ENCODE results near the gene E2F2. TPM values are rescaled to one million over a fixed set of nuclear protein-coding genes. Genes with fewer than 3 reads are reported as not detected.
A peak's percentile ranks its signal among the peaks of the same experiment; 100 is the strongest.

E2F2 gene
- total RNA-seq, 1 donor = under 0.01 TPM

DNA sequence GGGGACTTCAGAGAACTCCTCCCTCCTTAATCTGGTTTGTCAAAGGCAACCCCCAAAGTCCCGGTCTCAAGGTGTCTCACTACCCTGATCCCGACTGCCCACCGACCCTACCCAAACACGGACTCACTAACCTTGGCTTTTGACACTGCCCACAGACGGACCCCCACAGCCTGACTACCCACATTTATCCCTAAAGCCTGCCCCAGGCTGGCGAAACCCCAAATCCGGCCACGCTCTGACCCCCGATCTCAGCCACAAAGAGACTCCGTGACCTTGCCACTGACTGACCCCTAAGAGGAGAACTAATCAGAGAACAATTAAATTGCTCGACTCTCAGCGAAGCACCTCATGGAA, 23.1 kb upstream of the E2F2 start:
- H3K36me3 ChIP-seq (ENCODE audit: insufficient read depth, low read length) = peaks cover 10% of the 10 kb centered on the region
- peak overlapping the region; percentile 67 for H3K4me2 ChIP-seq (ENCODE audit: insufficient read depth, low read length)
- peaks cover 23% of the 10 kb centered on the region for H3K79me2 ChIP-seq (ENCODE audit: insufficient read depth, low read length)
- H2AFZ ChIP-seq (ENCODE audit: low read length) = no peak overlapping the region
- TF ChIP-seq, protein P1, sequence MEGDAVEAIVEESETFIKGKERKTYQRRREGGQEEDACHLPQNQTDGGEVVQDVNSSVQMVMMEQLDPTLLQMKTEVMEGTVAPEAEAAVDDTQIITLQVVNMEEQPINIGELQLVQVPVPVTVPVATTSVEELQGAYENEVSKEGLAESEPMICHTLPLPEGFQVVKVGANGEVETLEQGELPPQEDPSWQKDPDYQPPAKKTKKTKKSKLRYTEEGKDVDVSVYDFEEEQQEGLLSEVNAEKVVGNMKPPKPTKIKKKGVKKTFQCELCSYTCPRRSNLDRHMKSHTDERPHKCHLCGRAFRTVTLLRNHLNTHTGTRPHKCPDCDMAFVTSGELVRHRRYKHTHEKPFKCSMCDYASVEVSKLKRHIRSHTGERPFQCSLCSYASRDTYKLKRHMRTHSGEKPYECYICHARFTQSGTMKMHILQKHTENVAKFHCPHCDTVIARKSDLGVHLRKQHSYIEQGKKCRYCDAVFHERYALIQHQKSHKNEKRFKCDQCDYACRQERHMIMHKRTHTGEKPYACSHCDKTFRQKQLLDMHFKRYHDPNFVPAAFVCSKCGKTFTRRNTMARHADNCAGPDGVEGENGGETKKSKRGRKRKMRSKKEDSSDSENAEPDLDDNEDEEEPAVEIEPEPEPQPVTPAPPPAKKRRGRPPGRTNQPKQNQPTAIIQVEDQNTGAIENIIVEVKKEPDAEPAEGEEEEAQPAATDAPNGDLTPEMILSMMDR (IDR thresholded peaks at IDR 0.05; ENCODE audit: extremely low read depth, low read depth, low read length) = no peak
- DNase-seq (ENCODE audit: insufficient read length, low spot score, missing footprints) = no peak
- H3K4me1 ChIP-seq (ENCODE audit: insufficient read depth, low read length) = peaks cover 31% of the 10 kb centered on the region
- H3K27me3 ChIP-seq (ENCODE audit: insufficient read depth, low read length) = no peaks in the 10 kb centered on the region
- peak overlapping the region; percentile 3 for H3K27ac ChIP-seq (ENCODE audit: low read depth, low read length)
- peak overlapping the region; percentile 90 for H3K4me3 ChIP-seq (ENCODE audit: insufficient read depth, low read length)
- peaks cover 20% of the 10 kb centered on the region for H4K20me1 ChIP-seq (ENCODE audit: insufficient read depth, low read length)
- H3K9me3 ChIP-seq (ENCODE audit: low read depth, low read length) = no peaks in the 10 kb centered on the region

DNA sequence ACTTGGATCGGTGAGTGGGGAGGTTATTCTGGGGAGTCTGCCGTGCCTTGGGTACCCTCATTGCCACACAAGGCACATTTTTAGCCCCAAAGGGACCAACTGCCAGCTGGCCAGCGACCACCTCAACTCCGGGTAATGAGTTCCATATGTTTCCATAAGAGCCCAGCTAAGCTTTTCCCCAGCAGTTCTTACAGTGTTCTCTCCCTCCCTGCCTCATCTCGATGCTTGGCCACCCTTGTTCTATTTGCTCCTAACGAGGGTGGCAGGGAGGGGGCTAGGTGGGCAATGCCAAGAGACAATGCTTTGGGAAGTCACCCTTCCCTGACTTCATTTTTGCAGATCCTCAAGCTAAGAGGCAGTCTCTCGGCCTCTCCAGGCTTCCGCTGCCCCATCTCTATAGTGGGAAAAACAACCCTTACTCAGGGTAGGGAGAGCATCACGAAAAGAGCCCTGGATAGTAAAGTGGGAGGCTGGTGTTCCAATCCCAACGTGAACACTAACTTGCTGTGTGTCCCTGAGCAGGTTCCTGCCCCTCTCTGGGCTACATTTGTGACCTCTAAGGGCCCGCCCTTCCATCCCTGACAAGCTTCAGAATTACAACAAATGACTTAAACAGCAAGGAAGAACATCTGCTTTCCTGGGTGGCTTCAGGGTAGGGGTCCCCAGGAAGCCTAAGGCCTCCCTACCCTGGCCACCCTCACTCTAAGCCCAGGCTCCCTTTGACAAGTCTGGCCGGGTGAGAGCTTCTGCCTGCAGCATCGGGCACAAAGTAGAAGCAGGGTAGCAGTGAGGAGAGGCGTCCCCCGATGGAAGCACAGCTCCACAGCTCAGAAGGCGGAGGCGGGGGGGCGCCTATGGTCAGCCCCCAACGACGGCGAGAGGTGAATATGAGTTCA, 22.4 kb upstream of the E2F2 start:
- no peak overlapping the region for H2AFZ ChIP-seq (ENCODE audit: low read length)
- no peaks in the 10 kb centered on the region for H3K9me3 ChIP-seq (ENCODE audit: low read depth, low read length)
- H3K36me3 ChIP-seq (ENCODE audit: insufficient read depth, low read length) = peaks cover 8% of the 10 kb centered on the region
- TF ChIP-seq, protein P1 (IDR thresholded peaks at IDR 0.05; ENCODE audit: extremely low read depth, low read depth, low read length) = no peak
- H3K27ac ChIP-seq (ENCODE audit: low read depth, low read length) = no peak overlapping the region
- no peak for DNase-seq (ENCODE audit: insufficient read length, low spot score, missing footprints)
- H3K79me2 ChIP-seq (ENCODE audit: insufficient read depth, low read length) = peaks cover 17% of the 10 kb centered on the region
- peaks cover 14% of the 10 kb centered on the region for H4K20me1 ChIP-seq (ENCODE audit: insufficient read depth, low read length)
- H3K4me3 ChIP-seq (ENCODE audit: insufficient read depth, low read length) = no peak overlapping the region
- no peak overlapping the region for H3K4me2 ChIP-seq (ENCODE audit: insufficient read depth, low read length)
- H3K27me3 ChIP-seq (ENCODE audit: insufficient read depth, low read length) = no peaks in the 10 kb centered on the region
- H3K4me1 ChIP-seq (ENCODE audit: insufficient read depth, low read length) = peaks cover 31% of the 10 kb centered on the region

DNA sequence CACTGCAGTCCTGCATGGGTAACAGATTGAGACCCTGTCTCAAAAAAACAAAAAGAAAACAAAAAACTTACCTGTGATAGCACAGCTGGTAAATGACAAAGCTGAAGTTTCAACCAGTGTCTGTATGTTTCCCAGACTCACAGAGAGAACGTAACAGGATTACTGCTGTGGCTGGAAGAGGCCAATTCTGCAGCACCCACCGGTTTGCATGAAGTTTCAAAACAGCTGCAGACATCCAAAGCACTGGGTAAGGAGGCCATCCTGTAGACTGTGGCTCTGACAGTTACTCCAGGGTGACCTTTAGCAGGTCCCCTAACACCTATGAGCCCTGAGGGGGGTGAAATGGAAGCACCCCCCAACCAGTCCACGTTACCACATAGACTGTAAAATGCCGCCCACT, 20.8 kb upstream of the E2F2 start:
- peaks cover 24% of the 10 kb centered on the region for H3K4me1 ChIP-seq (ENCODE audit: insufficient read depth, low read length)
- H3K79me2 ChIP-seq (ENCODE audit: insufficient read depth, low read length) = peaks cover under 1% of the 10 kb centered on the region
- H3K27ac ChIP-seq (ENCODE audit: low read depth, low read length) = no peak overlapping the region
- H4K20me1 ChIP-seq (ENCODE audit: insufficient read depth, low read length) = no peaks in the 10 kb centered on the region
- TF ChIP-seq, protein P1 (IDR thresholded peaks at IDR 0.05; ENCODE audit: extremely low read depth, low read depth, low read length) = no peak
- no peak overlapping the region for H3K4me3 ChIP-seq (ENCODE audit: insufficient read depth, low read length)
- H3K4me2 ChIP-seq (ENCODE audit: insufficient read depth, low read length) = no peak overlapping the region
- H3K36me3 ChIP-seq (ENCODE audit: insufficient read depth, low read length) = no peaks in the 10 kb centered on the region
- no peaks in the 10 kb centered on the region for H3K9me3 ChIP-seq (ENCODE audit: low read depth, low read length)
- no peaks in the 10 kb centered on the region for H3K27me3 ChIP-seq (ENCODE audit: insufficient read depth, low read length)
- no peak overlapping the region for H2AFZ ChIP-seq (ENCODE audit: low read length)
- DNase-seq (ENCODE audit: insufficient read length, low spot score, missing footprints) = no peak

DNA sequence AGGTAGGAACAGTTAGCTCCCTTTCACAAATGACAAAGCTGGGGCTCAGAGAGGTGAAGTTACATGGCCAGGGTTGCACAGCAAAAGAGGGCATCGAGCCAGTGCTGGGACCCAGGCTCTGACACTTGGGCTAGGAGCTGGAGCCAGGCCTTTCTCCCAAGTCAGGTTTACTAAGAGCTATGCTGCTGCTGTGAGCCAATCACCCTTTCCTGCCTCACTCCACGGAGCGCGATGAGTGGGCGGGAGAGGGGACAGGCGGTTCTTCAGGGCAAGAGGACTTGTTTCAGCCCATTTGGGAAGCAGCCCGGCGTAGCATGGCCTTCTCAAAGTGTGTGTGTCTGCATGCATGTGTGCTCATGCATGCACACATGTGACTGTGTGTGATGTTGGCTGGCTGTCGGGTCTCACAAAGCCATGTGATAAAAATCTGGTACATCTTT, 17.7 kb upstream of the E2F2 start:
- TF ChIP-seq, protein P1 (IDR thresholded peaks at IDR 0.05; ENCODE audit: extremely low read depth, low read depth, low read length) = no peak
- no peaks in the 10 kb centered on the region for H4K20me1 ChIP-seq (ENCODE audit: insufficient read depth, low read length)
- H3K79me2 ChIP-seq (ENCODE audit: insufficient read depth, low read length) = no peaks in the 10 kb centered on the region
- H3K4me2 ChIP-seq (ENCODE audit: insufficient read depth, low read length) = no peak overlapping the region
- H2AFZ ChIP-seq (ENCODE audit: low read length) = no peak overlapping the region
- no peaks in the 10 kb centered on the region for H3K27me3 ChIP-seq (ENCODE audit: insufficient read depth, low read length)
- no peaks in the 10 kb centered on the region for H3K36me3 ChIP-seq (ENCODE audit: insufficient read depth, low read length)
- no peak overlapping the region for H3K4me3 ChIP-seq (ENCODE audit: insufficient read depth, low read length)
- H3K27ac ChIP-seq (ENCODE audit: low read depth, low read length) = no peak overlapping the region
- no peaks in the 10 kb centered on the region for H3K9me3 ChIP-seq (ENCODE audit: low read depth, low read length)
- H3K4me1 ChIP-seq (ENCODE audit: insufficient read depth, low read length) = peaks cover 8% of the 10 kb centered on the region
- no peak for DNase-seq (ENCODE audit: insufficient read length, low spot score, missing footprints)

Measured in osteoblast (primary cell).